SK-N-SH (cell line): ENCODE measurements around the gene SPPL2C. TPM values are rescaled to one million over a fixed set of nuclear protein-coding genes. Genes with fewer than 3 reads are reported as not detected.

Experiments used
- CTCF ChIA-PET: fragments of 300-600, 350-600 bp; formaldehyde crosslinking; extraction: SDS; loops from one replicate; lab custom pipeline; 2021; lab: Yijun Ruan, JAX
- POLR2A ChIA-PET: fragments of 350-600 bp; sonication (Branson Sonifier 250); formaldehyde crosslinking; extraction: SDS; loops from one replicate; lab custom pipeline; 2020; ENCODE audit warnings: antibody characterized with exemption, inconsistent platforms; lab: Yijun Ruan, JAX
- DNase-seq: peaks from one replicate; pipeline ENCODE4 v3.0.0; 2012
- H2AFZ ChIP-seq: fragments of 200-600 bp; sonication (generic); 2 replicates; pipeline ENCODE4 v1.8.1; 2016; ENCODE audit warnings: antibody characterized with exemption, mild to moderate bottlenecking, low read depth
- H3F3A ChIP-seq: fragments of 200-600 bp; sonication (generic); replicated peaks from 2 replicates; pipeline ENCODE3; 2016; ENCODE audit warnings: antibody characterized with exemption, mild to moderate bottlenecking; ENCODE audit not compliant: insufficient read depth
- H3K27ac ChIP-seq, 2 experiments: fragments of 200-500 bp in 1 of 2; fragments of 200-600 bp in 1 of 2; sonication (Bioruptor generic) in 1 of 2; sonication (generic), shearing (Covaris generic) in 1 of 2; 2 replicates each; pipeline versions ENCODE4 v1.5.1 to v1.6.1; 2014 to 2016; ENCODE audit warnings: low read depth in 2 of 2, inconsistent platforms in 1 of 2, low read length in 1 of 2, mild to moderate bottlenecking in 1 of 2, mixed read lengths in 1 of 2
- H3K27me3 ChIP-seq: fragments of 200-600 bp; sonication (generic), shearing (Covaris generic); 2 replicates; pipeline ENCODE4 v1.6.1; 2016; ENCODE audit warnings: mixed run types; ENCODE audit not compliant: insufficient read depth
- H3K36me3 ChIP-seq, 2 experiments: fragments of 200-500 bp in 1 of 2; fragments of 200-600 bp in 1 of 2; sonication (Bioruptor generic) in 1 of 2; sonication (generic) in 1 of 2; replicated peaks in 1 of 2; 2 replicates each; pipeline versions ENCODE3 to v1.5.1; 2014 to 2016; ENCODE audit warnings: low read length in 1 of 2, mild to moderate bottlenecking in 1 of 2; ENCODE audit not compliant: insufficient read depth in 2 of 2, control insufficient read depth in 1 of 2
- H3K4me1 ChIP-seq, 2 experiments: fragments of 200-500 bp in 1 of 2; fragments of 200-600 bp in 1 of 2; sonication (Bioruptor generic) in 1 of 2; sonication (generic), shearing (Covaris generic) in 1 of 2; 2 replicates each; pipeline versions ENCODE4 v1.5.1 to v1.6.1; 2014 to 2016; ENCODE audit warnings: low read depth in 1 of 2, low read length in 1 of 2, mixed run types in 1 of 2; ENCODE audit not compliant: insufficient read depth in 2 of 2, control insufficient read depth in 1 of 2
- H3K4me2 ChIP-seq: fragments of 200-600 bp; sonication (generic), shearing (Covaris generic); 2 replicates; pipeline ENCODE4 v1.6.1; 2017; ENCODE audit warnings: mixed run types
- H3K4me3 ChIP-seq, 2 experiments: fragments of 200-500 bp in 1 of 2; fragments of 200-600 bp in 1 of 2; sonication (Bioruptor generic) in 1 of 2; sonication (generic), shearing (Covaris generic) in 1 of 2; 2 replicates each; pipeline versions ENCODE4 v1.5.1 to v1.8.1; 2014 to 2016; ENCODE audit warnings: low read depth in 2 of 2, inconsistent platforms in 1 of 2, low read length in 1 of 2, mild to moderate bottlenecking in 1 of 2, mixed read lengths in 1 of 2, moderate library complexity in 1 of 2
- H3K79me2 ChIP-seq: fragments of 200-600 bp; sonication (generic); 2 replicates; pipeline ENCODE4 v1.8.1; 2017; ENCODE audit warnings: mild to moderate bottlenecking; ENCODE audit not compliant: insufficient read depth
- H3K9ac ChIP-seq: fragments of 200-600 bp; sonication (generic); 2 replicates; pipeline ENCODE4 v1.6.1; 2017; ENCODE audit warnings: mixed run types
- H3K9me2 ChIP-seq: fragments of 200-600 bp; sonication (generic); 2 replicates; pipeline ENCODE4 v1.6.1; 2017; ENCODE audit warnings: mixed run types
- H3K9me3 ChIP-seq: fragments of 200-600 bp; sonication (generic); 2 replicates; pipeline ENCODE4 v1.6.1; 2017; ENCODE audit warnings: mixed run types, mild to moderate bottlenecking, moderate library complexity
- H4K20me1 ChIP-seq: fragments of 200-600 bp; sonication (generic); 2 replicates; pipeline ENCODE4 v1.6.1; 2017; ENCODE audit warnings: mild to moderate bottlenecking, mixed run types; ENCODE audit not compliant: insufficient read depth
- EZH2phosphoT487 ChIP-seq: fragments of 200-600 bp; sonication (generic); IDR thresholded peaks from 2 replicates; pipeline ENCODE4 v1.6.1; 2017; ENCODE audit warnings: low read depth, mixed run types, mild to moderate bottlenecking, antibody characterized with exemption, moderate library complexity, borderline replicate concordance
- FOXJ3 ChIP-seq: sonication (generic); formaldehyde crosslinking; IDR thresholded peaks from 2 replicates; pipeline ENCODE4 v1.5.1; 2020; ENCODE audit warnings: mild to moderate bottlenecking, missing genetic modification reagents
- FOXM1 ChIP-seq: IDR thresholded peaks from 2 replicates; pipeline ENCODE4 v1.4.0; 2012; ENCODE audit warnings: low read depth, mild to moderate bottlenecking
- IRF3 ChIP-seq: fragments of 150-350 bp; IDR thresholded peaks from 2 replicates; pipeline ENCODE4 v1.6.1; 2016; ENCODE audit warnings: mild to moderate bottlenecking, low read depth, low read length
- JUND ChIP-seq: IDR thresholded peaks from 2 replicates; pipeline ENCODE4 v1.4.0; 2012
- MAX ChIP-seq: IDR thresholded peaks from 2 replicates; pipeline ENCODE4 v1.4.0; 2012; ENCODE audit warnings: low read depth
- NFIC ChIP-seq: IDR thresholded peaks from 2 replicates; pipeline ENCODE4 v1.4.0; 2012; ENCODE audit warnings: borderline replicate concordance
- PBX3 ChIP-seq: IDR thresholded peaks from 2 replicates; pipeline ENCODE4; 2012
- POLR2AphosphoS5 ChIP-seq: IDR thresholded peaks from 2 replicates; pipeline ENCODE4 v1.6.1; 2012; ENCODE audit warnings: low read depth, low read length
- RAD21 ChIP-seq: IDR thresholded peaks from 2 replicates; pipeline ENCODE4 v1.6.1; 2012; ENCODE audit warnings: mild to moderate bottlenecking, low read length
- RCOR1 ChIP-seq: fragments of 150-350 bp; IDR thresholded peaks from 2 replicates; pipeline ENCODE4 v1.6.1; 2017; ENCODE audit warnings: antibody characterized with exemption, low read length
- REST ChIP-seq: IDR thresholded peaks from 2 replicates; pipeline ENCODE4 v1.6.1; 2012; ENCODE audit warnings: mild to moderate bottlenecking, low read depth, low read length, moderate library complexity
- RFX5 ChIP-seq: IDR thresholded peaks from 2 replicates; pipeline ENCODE4 v1.6.1; 2012; ENCODE audit warnings: mild to moderate bottlenecking, improper control_type of control experiment, low read length
- RXRA ChIP-seq: IDR thresholded peaks from 2 replicates; pipeline ENCODE4 v1.4.0; 2012; ENCODE audit warnings: low read depth, mild to moderate bottlenecking, borderline replicate concordance
- SMC3 ChIP-seq: IDR thresholded peaks from 2 replicates; pipeline ENCODE4 v1.6.1; 2012; ENCODE audit warnings: low read depth, low read length, improper control_type of control experiment
- TAF1 ChIP-seq: IDR thresholded peaks from 2 replicates; pipeline ENCODE4 v1.6.1; 2012; ENCODE audit warnings: low read depth, mild to moderate bottlenecking, low read length, moderate library complexity, borderline replicate concordance
- TEAD4 ChIP-seq: IDR thresholded peaks from 2 replicates; pipeline ENCODE4 v1.4.0; 2012; ENCODE audit warnings: mild to moderate bottlenecking, borderline replicate concordance; ENCODE audit not compliant: insufficient read depth
- USF2 ChIP-seq: fragments of 150-350 bp; IDR thresholded peaks from 2 replicates; pipeline ENCODE4 v1.6.1; 2017; ENCODE audit warnings: antibody characterized with exemption, low read length, low read depth, borderline replicate concordance
- YY1 ChIP-seq: IDR thresholded peaks from 2 replicates; pipeline ENCODE4 v1.4.0; 2012; ENCODE audit warnings: low read depth, mild to moderate bottlenecking
- WGBS: methylation state at CpG from one replicate; pipeline ENCODE4 v1.1.6; 2017; ENCODE audit warnings: low lambda C conversion rate; 5-methylcytosine and 5-hydroxymethylcytosine counted together
- polyA plus RNA-seq, 3 experiments: library from polyadenylated mRNA; depleted of rRNA; stranded (reverse); fragments of >200 nt; gene quantifications; 2 replicates each; pipeline ENCODE4 v1.2.3, GENCODE V29; 2012

Gene SPPL2C
- polyA plus RNA-seq, 1 of the 3 experiments (the other 2 are of a cell fraction): not detected

GRCh38 chr17:45843722-45844121 is 959 bp upstream of the SPPL2C start:
- no peaks in the 10 kb centered on the region for H3K9me3 ChIP-seq
- no peak overlapping the region for H3K27ac ChIP-seq
- no peak for TF ChIP-seq TAF1
- no peak for TF ChIP-seq YY1
- no peak for TF ChIP-seq POLR2AphosphoS5
- no peak for TF ChIP-seq JUND
- no peak for TF ChIP-seq USF2
- TF ChIP-seq RFX5: no peak
- TF ChIP-seq PBX3: no peak
- TF ChIP-seq FOXJ3 (CRISPR knock-in tag): no peak
- TF ChIP-seq RCOR1: no peak
- no peak for TF ChIP-seq FOXM1
- no peak for TF ChIP-seq EZH2phosphoT487
- no peak for TF ChIP-seq RXRA
- no peak for TF ChIP-seq MAX
- no peak for TF ChIP-seq RAD21
- no peak for TF ChIP-seq SMC3
- no peak for TF ChIP-seq IRF3
- TF ChIP-seq REST: no peak
- TF ChIP-seq NFIC: no peak
- no peak for TF ChIP-seq TEAD4
- no peak overlapping the region for H3K4me2 ChIP-seq
- no peaks in the 10 kb centered on the region for H3K79me2 ChIP-seq
- H3K27me3 ChIP-seq: peaks cover 12% of the 10 kb centered on the region
- no peak overlapping the region for H3K4me3 ChIP-seq
- no peaks in the 10 kb centered on the region for H3F3A ChIP-seq
- no peaks in the 10 kb centered on the region for H3K9me2 ChIP-seq
- ChIA-PET CTCF (interaction anchor here (1.2 to 17.2 kb wide), 4 partner anchors 8 to 204 kb away, joined by 3 to 327 read pairs (median 12); no protein-coding TSS in a partner anchor), POLR2A (no interaction called here)
- WGBS: 79% methylated on average over 4 of the region's 4 CpGs
- no peak overlapping the region for H2AFZ ChIP-seq
- peaks cover 0 to 13% of the 10 kb centered on the region in 2 experiments; a peak in 1 of 4 replicates for H3K4me1 ChIP-seq
- no peaks in the 10 kb centered on the region for H3K36me3 ChIP-seq
- no peak for DNase-seq
- no peaks in the 10 kb centered on the region for H4K20me1 ChIP-seq
- no peak overlapping the region for H3K9ac ChIP-seq
